HCT116 (cell line): ENCODE results near the gene ARPC1B. TPM values are rescaled to one million over a fixed set of nuclear protein-coding genes. Genes with fewer than 3 reads are reported as not detected.

Experiments used
- ATAC-seq: fragments of 200-7000 bp; cut with Tn5 transposase; 2 replicates; pipeline ENCODE4 v1.9.1; 2020; ENCODE audit warnings: mild to moderate bottlenecking, moderate library complexity
- BruUV-seq: library from RNA; stranded (reverse); fragments of 400-500 nt; replicated peaks from 2 replicates; lab custom pipeline; 2021; lab: Mats Ljungman, UMichigan
- CTCF ChIA-PET: fragments of 300-600 bp; sonication (Branson Sonifier 250); formaldehyde crosslinking; loops from one replicate; lab custom pipeline; 2021; ENCODE audit warnings: antibody characterized with exemption; lab: Charles Lee
- POLR2A ChIA-PET: fragments of 300-600, 350-600 bp; sonication (Branson Sonifier 250); formaldehyde crosslinking; loops from one replicate; lab custom pipeline; 2021; ENCODE audit warnings: antibody characterized with exemption; lab: Charles Lee
- RAD21 ChIA-PET, 2 experiments: fragments of 300-600 bp; sonication (Branson Sonifier 250); formaldehyde crosslinking; loops; one replicate each; lab custom pipeline; 2023; ENCODE audit warnings: low total read pairs in 2 of 2; ENCODE audit not compliant: uncharacterized antibody in 2 of 2, unreplicated experiment in 2 of 2, low non-redundant PET in 1 of 2; lab: Charles Lee
- DNase-seq: peaks from one replicate; pipeline ENCODE4 v3.0.0-alpha.2; 2010; ENCODE audit warnings: low read depth, low spot score
- H2AFZ ChIP-seq: fragments of 200-600 bp; shearing (Covaris generic), sonication (generic); 2 replicates; pipeline ENCODE4 v1.6.1; 2017; ENCODE audit warnings: low read depth, mixed run types, mixed read lengths, antibody characterized with exemption, low read length; ENCODE audit not compliant: poor library complexity, severe bottlenecking
- H3K27ac ChIP-seq: 2 replicates; pipeline ENCODE4 v1.5.1; 2012; ENCODE audit warnings: low read depth, low read length
- H3K27me3 ChIP-seq: fragments of 200-600 bp; sonication (generic); 2 replicates; pipeline ENCODE4 v1.6.1; 2016; ENCODE audit warnings: mixed run types, low read length, mixed read lengths; ENCODE audit not compliant: insufficient read depth
- H3K36me3 ChIP-seq, 2 experiments: fragments of 200-500 bp in 1 of 2; fragments of 200-600 bp in 1 of 2; sonication (Bioruptor generic) in 1 of 2; sonication (generic) in 1 of 2; 2 replicates each; pipeline versions ENCODE4 v1.5.1 to v1.6.1; 2014 to 2016; ENCODE audit warnings: low read length in 2 of 2, inconsistent platforms in 1 of 2, mixed read lengths in 1 of 2, mixed run types in 1 of 2; ENCODE audit not compliant: insufficient read depth in 2 of 2, control insufficient read depth in 1 of 2
- H3K4me1 ChIP-seq, 2 experiments: fragments of 200-600 bp in 1 of 2; sonication (generic) in 1 of 2; 2 replicates each; pipeline versions ENCODE4 v1.5.1 to v1.6.1; 2012 to 2017; ENCODE audit warnings: low read length in 2 of 2, inconsistent platforms in 1 of 2, mild to moderate bottlenecking in 1 of 2, mixed read lengths in 1 of 2, mixed run types in 1 of 2, moderate library complexity in 1 of 2; ENCODE audit not compliant: insufficient read depth in 2 of 2, control insufficient read depth in 1 of 2
- H3K4me2 ChIP-seq: fragments of 200-600 bp; sonication (generic); 2 replicates; pipeline ENCODE4 v1.6.1; 2017; ENCODE audit warnings: mixed run types, low read length, mixed read lengths
- H3K4me3 ChIP-seq, 2 experiments: fragments of 200-600 bp in 1 of 2; sonication (generic) in 1 of 2; replicated peaks in 1 of 2; 2 replicates each; pipeline ENCODE4 v1.5.1; 2011 to 2016; ENCODE audit warnings: low read length in 2 of 2, control low read depth in 1 of 2, low read depth in 1 of 2, mild to moderate bottlenecking in 1 of 2, mixed read lengths in 1 of 2, mixed run types in 1 of 2
- H3K79me2 ChIP-seq: fragments of 200-600 bp; sonication (generic); 2 replicates; pipeline ENCODE4 v1.6.1; 2017; ENCODE audit warnings: mild to moderate bottlenecking, mixed run types, low read length, moderate library complexity, mixed read lengths; ENCODE audit not compliant: insufficient read depth
- H3K9ac ChIP-seq: fragments of 200-600 bp; sonication (generic); 2 replicates; pipeline ENCODE4 v1.6.1; 2016; ENCODE audit warnings: low read length, mixed read lengths
- H3K9me2 ChIP-seq: fragments of 200-600 bp; sonication (generic), shearing (Covaris generic); 2 replicates; pipeline ENCODE4 v1.6.1; 2017; ENCODE audit warnings: mixed run types, mild to moderate bottlenecking, moderate library complexity; ENCODE audit not compliant: insufficient read depth
- H3K9me3 ChIP-seq, 2 experiments: fragments of 200-500 bp in 1 of 2; fragments of 200-600 bp in 1 of 2; sonication (Bioruptor generic) in 1 of 2; sonication (generic) in 1 of 2; 2 replicates each; pipeline ENCODE4 v1.6.1; 2014 to 2017; ENCODE audit warnings: low read length in 2 of 2, mixed read lengths in 2 of 2, inconsistent platforms in 1 of 2, low read depth in 1 of 2, mild to moderate bottlenecking in 1 of 2, mixed run types in 1 of 2, moderate library complexity in 1 of 2; ENCODE audit not compliant: control insufficient read depth in 1 of 2, insufficient read depth in 1 of 2
- H4K20me1 ChIP-seq: fragments of 200-600 bp; sonication (generic), shearing (Covaris generic); 2 replicates; pipeline ENCODE4 v1.6.1; 2017; ENCODE audit warnings: mixed run types, mild to moderate bottlenecking, moderate library complexity; ENCODE audit not compliant: insufficient read depth
- EGR1 ChIP-seq: IDR thresholded peaks from 2 replicates; pipeline ENCODE4 v1.6.1; 2012; ENCODE audit warnings: low read depth
- ELF1 ChIP-seq: IDR thresholded peaks from 2 replicates; pipeline ENCODE4 v1.6.1; 2012; ENCODE audit warnings: low read depth, borderline replicate concordance
- POLR2AphosphoS5 ChIP-seq: IDR thresholded peaks from 2 replicates; pipeline ENCODE4 v1.6.1; 2011; ENCODE audit warnings: mild to moderate bottlenecking, low read depth, low read length, moderate library complexity
- intact Hi-C: fragments of 100-400 bp; cut with micrococcal nuclease; formaldehyde crosslinking; loops from 2 replicates; pipeline ENCODE4 v1.10.0; 2022
- total RNA-seq: library from RNA; stranded (reverse); gene quantifications from one replicate; pipeline ENCODE4 v1.2.1, GENCODE V29; 2021; ENCODE audit not compliant: unreplicated experiment
- TF ChIP-seq, protein P1 (sequence below): IDR thresholded peaks from 2 replicates; pipeline ENCODE4 v1.6.1; 2012

Gene ARPC1B
- total RNA-seq, 1 experiment from 2014 or later = 192 TPM

DNA sequence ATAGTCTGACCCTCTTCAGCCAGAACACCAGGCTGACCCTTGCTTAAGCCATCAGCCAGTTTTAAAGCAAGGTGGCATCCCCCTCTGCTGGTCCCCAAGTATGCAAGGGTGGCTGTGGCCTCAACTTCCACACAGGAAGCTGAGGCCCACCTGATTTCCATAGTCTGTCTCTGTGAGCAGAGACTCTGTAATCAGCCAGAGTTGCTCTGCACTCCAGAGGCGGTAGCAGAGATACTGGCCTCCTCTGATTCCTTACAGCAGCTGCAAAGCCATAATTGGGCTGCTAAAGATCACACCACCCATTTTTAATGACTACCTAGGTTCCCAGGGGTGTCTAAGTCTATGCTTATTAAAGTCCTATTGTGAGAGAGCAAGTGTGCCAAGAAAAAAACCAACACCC is 32.0 kb downstream of the ARPC1B start:
- POLR2A ChIA-PET = no interaction called here
- no peaks in the 10 kb centered on the region; the same call in 1 of the 2 replicates for H4K20me1 ChIP-seq
- H3K9me2 ChIP-seq = no peaks in the 10 kb centered on the region
- CTCF ChIA-PET = no interaction called here
- no peak overlapping the region for H2AFZ ChIP-seq
- RAD21 ChIA-PET = interaction anchor here in 1 of 2 experiments (1.2 kb wide), 1 partner anchor 44 kb away, joined by 3 read pairs; no protein-coding TSS in a partner anchor
- peaks cover 92% of the 10 kb centered on the region for H3K79me2 ChIP-seq
- H3K27me3 ChIP-seq = no peaks in the 10 kb centered on the region
- intact Hi-C loops = no loop called here
- H3K4me1 ChIP-seq = peaks cover 13 to 19% of the 10 kb centered on the region in 2 experiments; a peak in 3 of 4 replicates
- H3K9me3 ChIP-seq = no peaks in the 10 kb centered on the region
- peak overlapping the region; percentile 89; the same call in 1 of the 2 replicates for H3K9ac ChIP-seq
- H3K4me3 ChIP-seq = peak overlapping the region in 1 of 2 experiments; percentile 100; a peak in 2 of 4 replicates
- TF ChIP-seq POLR2AphosphoS5 (0 out of 2 replicates have a peak, but pooled peaks have one; percentile 1), EGR1 (no peak)
- TF ChIP-seq, all 23 proteins: peak for 1
- Histone ChIP-seq H3K27ac (no peak overlapping the region; the same call in 1 of the 2 replicates), H3K36me3 (peaks cover 15 to 41% of the 10 kb centered on the region in 2 experiments; a peak in 3 of 4 replicates), H3K4me2 (peak overlapping the region; percentile 96)
- ATAC-seq = no peak
- no peak for DNase-seq
- no TSS peak for BruUV-seq

DNA sequence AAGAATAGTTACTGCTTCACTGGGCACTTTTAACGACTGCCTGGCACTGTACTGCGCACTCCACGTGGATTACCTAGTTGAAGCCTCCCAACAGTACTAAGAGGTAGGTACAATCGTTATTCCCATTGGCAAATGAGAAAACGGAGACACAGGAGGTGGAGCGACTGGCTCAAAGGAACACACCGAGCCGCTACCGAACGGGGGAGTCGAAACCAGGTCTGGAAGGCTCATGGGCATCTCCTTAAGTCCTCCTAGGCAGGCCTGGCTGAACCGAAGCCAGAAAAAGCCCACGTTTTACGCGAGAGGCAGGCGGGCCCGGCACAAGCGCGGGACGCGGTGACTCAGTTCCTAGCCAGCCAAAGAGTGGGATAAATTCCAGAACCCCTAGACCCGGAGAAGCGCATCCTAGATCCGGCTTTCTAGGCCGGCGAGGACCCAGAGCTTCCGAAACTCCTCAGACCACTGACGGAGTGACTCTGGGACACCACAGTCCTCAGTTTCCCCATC is 33.4 kb downstream of the ARPC1B start:
- intact Hi-C loops = no loop called here
- peak; percentile 46 for ATAC-seq
- H3K4me1 ChIP-seq = peaks cover 13 to 19% of the 10 kb centered on the region in 2 experiments; a peak in 3 of 4 replicates
- RAD21 ChIA-PET = interaction anchor here in 1 of 2 experiments (0.6 to 1.2 kb wide), 2 partner anchors 45 to 693 kb away, joined by 3 to 6 read pairs; no protein-coding TSS in a partner anchor
- H4K20me1 ChIP-seq = no peaks in the 10 kb centered on the region; the same call in 1 of the 2 replicates
- peak overlapping the region; percentile 92 to 100 for H3K4me3 ChIP-seq
- no peaks in the 10 kb centered on the region for H3K9me2 ChIP-seq
- CTCF ChIA-PET = no interaction called here
- BruUV-seq = no TSS peak
- peak overlapping the region; percentile 94 for H3K27ac ChIP-seq
- H3K79me2 ChIP-seq = peaks cover 88% of the 10 kb centered on the region
- no peaks in the 10 kb centered on the region for H3K9me3 ChIP-seq
- no peak overlapping the region for H2AFZ ChIP-seq
- POLR2A ChIA-PET = interaction anchor here (1.4 to 1.5 kb wide), 2 partner anchors 9 to 97 kb away, joined by 6 read pairs; partner anchors contain the start of gene ZKSCAN5
- H3K36me3 ChIP-seq = peaks cover 19 to 45% of the 10 kb centered on the region in 2 experiments; a peak in 3 of 4 replicates
- peak overlapping the region; percentile 89 for H3K9ac ChIP-seq
- H3K27me3 ChIP-seq = no peaks in the 10 kb centered on the region
- peak overlapping the region; percentile 96 for H3K4me2 ChIP-seq
- DNase-seq = no peak
- no peak for TF ChIP-seq ELF1
- TF ChIP-seq, protein P1, sequence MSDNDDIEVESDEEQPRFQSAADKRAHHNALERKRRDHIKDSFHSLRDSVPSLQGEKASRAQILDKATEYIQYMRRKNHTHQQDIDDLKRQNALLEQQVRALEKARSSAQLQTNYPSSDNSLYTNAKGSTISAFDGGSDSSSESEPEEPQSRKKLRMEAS = peak; percentile 73
- TF ChIP-seq, all 23 proteins: peak for 1
